Glutamatergic neuron (in vitro differentiated cells): ENCODE data around the gene ZFYVE19. TPM values are rescaled to one million over a fixed set of nuclear protein-coding genes. Genes with fewer than 3 reads are reported as not detected.

ENCODE experiments used
- DNase-seq: peaks from one replicate; pipeline ENCODE4 v3.0.0; 2022
- H3K27ac Mint-ChIP-seq: one replicate; pipeline ENCODE4 v1.8.0; 2020; ENCODE audit warnings: mild to moderate bottlenecking, mixed read lengths, inconsistent platforms; ENCODE audit not compliant: unreplicated experiment
- H3K27me3 Mint-ChIP-seq: one replicate; pipeline ENCODE4 v1.8.0; 2020; ENCODE audit warnings: mild to moderate bottlenecking, moderate library complexity, mixed read lengths, inconsistent platforms; ENCODE audit not compliant: unreplicated experiment
- H3K36me3 Mint-ChIP-seq: one replicate; pipeline ENCODE4 v1.8.0; 2020; ENCODE audit warnings: mild to moderate bottlenecking, mixed read lengths, inconsistent platforms; ENCODE audit not compliant: unreplicated experiment
- H3K4me1 Mint-ChIP-seq: one replicate; pipeline ENCODE4 v1.8.0; 2020; ENCODE audit warnings: mild to moderate bottlenecking, low read depth, mixed read lengths, inconsistent platforms; ENCODE audit not compliant: unreplicated experiment
- H3K4me3 Mint-ChIP-seq: one replicate; pipeline ENCODE4 v1.8.0; 2020; ENCODE audit warnings: mild to moderate bottlenecking, mixed read lengths, inconsistent platforms; ENCODE audit not compliant: unreplicated experiment
- H3K9me3 Mint-ChIP-seq: one replicate; pipeline ENCODE4 v1.8.0; 2020; ENCODE audit warnings: mild to moderate bottlenecking, moderate library complexity, mixed read lengths, inconsistent platforms; ENCODE audit not compliant: unreplicated experiment
- long read RNA-seq: library from polyadenylated mRNA; unstranded; transcript quantifications from one replicate; pipeline ENCODE4 v2.0.0, GENCODE V29; 2020; ENCODE audit not compliant: unreplicated experiment
- total RNA-seq: library from RNA; stranded (reverse); fragmentation: NEBNext Ultra II Directional; extraction: Animal tissue kit (Norgen Biotek cat#: 25700); gene quantifications from one replicate; pipeline ENCODE4 v1.2.1, GENCODE V29; 2021; ENCODE audit not compliant: unreplicated experiment
- TF ChIP-seq, protein P1 (sequence below): fragments of 200-600 bp; sonication (generic); IDR thresholded peaks from one replicate; pipeline ENCODE4 v1.5.0; 2021; ENCODE audit not compliant: partially characterized antibody, unreplicated experiment

Gene ZFYVE19, protein sequence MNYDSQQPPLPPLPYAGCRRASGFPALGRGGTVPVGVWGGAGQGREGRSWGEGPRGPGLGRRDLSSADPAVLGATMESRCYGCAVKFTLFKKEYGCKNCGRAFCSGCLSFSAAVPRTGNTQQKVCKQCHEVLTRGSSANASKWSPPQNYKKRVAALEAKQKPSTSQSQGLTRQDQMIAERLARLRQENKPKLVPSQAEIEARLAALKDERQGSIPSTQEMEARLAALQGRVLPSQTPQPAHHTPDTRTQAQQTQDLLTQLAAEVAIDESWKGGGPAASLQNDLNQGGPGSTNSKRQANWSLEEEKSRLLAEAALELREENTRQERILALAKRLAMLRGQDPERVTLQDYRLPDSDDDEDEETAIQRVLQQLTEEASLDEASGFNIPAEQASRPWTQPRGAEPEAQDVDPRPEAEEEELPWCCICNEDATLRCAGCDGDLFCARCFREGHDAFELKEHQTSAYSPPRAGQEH
- total RNA-seq, result 11.8 TPM
- long read RNA-seq, transcript ZFYVE19-203 (11 exons, 2,775 nt), result major isoform, 11 of 14 reads
- long read RNA-seq, partial matches to known transcripts, result 1 of 14 reads
- long read RNA-seq, other reads (novel, unspliced or antisense), result 2 of 14 reads

DNA sequence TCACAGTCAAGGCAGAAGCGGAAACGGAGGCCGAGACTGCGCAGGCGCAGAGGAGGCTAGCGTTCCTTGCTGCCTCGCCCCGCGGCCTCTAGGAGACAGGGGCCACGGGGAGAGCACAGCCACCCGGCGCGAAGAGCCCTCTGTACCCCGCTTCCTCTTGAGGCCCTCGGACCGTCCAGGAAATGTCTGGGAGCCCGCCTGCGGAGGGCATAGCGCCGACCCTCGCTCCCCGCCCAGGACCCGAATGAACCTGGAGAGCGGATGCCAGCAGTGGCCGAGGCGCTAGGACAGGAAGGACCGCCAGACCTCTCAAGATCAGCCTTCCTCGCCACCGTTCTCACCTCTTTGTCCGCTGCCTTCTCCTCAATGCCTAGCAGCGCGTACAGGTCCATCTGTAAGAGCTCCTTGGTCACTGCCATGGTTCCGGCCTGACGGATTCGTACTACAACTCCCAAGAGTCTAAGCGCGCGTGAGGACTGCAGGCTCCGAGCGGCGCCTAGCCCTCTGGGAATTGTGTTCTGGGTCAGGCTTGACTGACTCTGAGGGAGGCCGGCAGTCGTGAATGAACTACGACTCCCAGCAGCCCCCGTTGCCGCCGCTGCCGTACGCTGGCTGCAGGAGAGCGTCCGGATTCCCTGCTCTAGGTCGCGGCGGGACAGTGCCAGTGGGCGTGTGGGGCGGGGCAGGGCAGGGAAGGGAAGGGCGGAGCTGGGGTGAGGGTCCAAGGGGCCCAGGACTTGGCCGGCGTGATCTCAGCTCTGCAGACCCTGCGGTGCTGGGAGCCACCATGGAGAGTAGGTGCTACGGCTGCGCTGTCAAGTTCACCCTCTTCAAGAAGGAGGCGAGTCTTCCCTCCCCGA lies at the start of gene ZFYVE19, which contains the start of gene DNAJC17:
TSS of gene ZFYVE19 (plus strand) at position 62 of the 860 bp plus-strand sequence. CDS start at position 563, 501 bp downstream.
TSS of gene DNAJC17 (minus strand) at position 446 of the 860 bp plus-strand sequence. CDS start at position 419, 27 bp downstream.
- H3K9me3 Mint-ChIP-seq, result peaks cover 7% of the 10 kb centered on the region
- peak within 1 kb of the TSS; percentile 97 for H3K27ac Mint-ChIP-seq
- no peaks in the 10 kb centered on the region for H3K36me3 Mint-ChIP-seq
- DNase-seq, result peak; percentile 98
- H3K4me3 Mint-ChIP-seq, result peak within 1 kb of the TSS; percentile 94
- peaks cover 11% of the 10 kb centered on the region for H3K4me1 Mint-ChIP-seq
- TF ChIP-seq, protein P1, sequence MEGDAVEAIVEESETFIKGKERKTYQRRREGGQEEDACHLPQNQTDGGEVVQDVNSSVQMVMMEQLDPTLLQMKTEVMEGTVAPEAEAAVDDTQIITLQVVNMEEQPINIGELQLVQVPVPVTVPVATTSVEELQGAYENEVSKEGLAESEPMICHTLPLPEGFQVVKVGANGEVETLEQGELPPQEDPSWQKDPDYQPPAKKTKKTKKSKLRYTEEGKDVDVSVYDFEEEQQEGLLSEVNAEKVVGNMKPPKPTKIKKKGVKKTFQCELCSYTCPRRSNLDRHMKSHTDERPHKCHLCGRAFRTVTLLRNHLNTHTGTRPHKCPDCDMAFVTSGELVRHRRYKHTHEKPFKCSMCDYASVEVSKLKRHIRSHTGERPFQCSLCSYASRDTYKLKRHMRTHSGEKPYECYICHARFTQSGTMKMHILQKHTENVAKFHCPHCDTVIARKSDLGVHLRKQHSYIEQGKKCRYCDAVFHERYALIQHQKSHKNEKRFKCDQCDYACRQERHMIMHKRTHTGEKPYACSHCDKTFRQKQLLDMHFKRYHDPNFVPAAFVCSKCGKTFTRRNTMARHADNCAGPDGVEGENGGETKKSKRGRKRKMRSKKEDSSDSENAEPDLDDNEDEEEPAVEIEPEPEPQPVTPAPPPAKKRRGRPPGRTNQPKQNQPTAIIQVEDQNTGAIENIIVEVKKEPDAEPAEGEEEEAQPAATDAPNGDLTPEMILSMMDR, result no peak
- peaks cover 7% of the 10 kb centered on the region for H3K27me3 Mint-ChIP-seq

DNA sequence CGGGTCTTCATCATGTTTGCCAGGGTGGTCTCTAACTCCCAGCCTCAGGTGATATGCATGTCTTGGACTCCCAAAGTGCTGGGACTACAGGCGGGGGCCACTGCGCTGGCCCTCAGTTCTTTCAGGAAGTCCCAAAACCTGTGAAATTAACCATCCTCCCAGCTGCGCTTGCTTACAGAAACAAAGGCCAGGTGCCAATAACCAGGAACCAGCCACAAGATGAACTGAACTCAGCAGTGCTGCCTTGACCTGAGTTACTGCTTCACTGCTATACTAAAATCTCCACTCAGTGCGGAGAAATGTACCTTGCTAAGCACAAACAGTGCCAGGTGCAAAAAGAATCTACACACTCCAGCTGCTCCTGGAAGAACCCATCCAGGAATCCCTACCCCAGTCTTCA lies 46.9 kb upstream of the ZFYVE19 start:
- H3K4me3 Mint-ChIP-seq, result no peak overlapping the region
- peaks cover 2% of the 10 kb centered on the region for H3K4me1 Mint-ChIP-seq
- H3K27ac Mint-ChIP-seq, result no peak overlapping the region
- no peaks in the 10 kb centered on the region for H3K36me3 Mint-ChIP-seq
- DNase-seq, result no peak
- peaks cover 6% of the 10 kb centered on the region for H3K27me3 Mint-ChIP-seq
- TF ChIP-seq, protein P1, result no peak
- peaks cover 2% of the 10 kb centered on the region for H3K9me3 Mint-ChIP-seq

DNA sequence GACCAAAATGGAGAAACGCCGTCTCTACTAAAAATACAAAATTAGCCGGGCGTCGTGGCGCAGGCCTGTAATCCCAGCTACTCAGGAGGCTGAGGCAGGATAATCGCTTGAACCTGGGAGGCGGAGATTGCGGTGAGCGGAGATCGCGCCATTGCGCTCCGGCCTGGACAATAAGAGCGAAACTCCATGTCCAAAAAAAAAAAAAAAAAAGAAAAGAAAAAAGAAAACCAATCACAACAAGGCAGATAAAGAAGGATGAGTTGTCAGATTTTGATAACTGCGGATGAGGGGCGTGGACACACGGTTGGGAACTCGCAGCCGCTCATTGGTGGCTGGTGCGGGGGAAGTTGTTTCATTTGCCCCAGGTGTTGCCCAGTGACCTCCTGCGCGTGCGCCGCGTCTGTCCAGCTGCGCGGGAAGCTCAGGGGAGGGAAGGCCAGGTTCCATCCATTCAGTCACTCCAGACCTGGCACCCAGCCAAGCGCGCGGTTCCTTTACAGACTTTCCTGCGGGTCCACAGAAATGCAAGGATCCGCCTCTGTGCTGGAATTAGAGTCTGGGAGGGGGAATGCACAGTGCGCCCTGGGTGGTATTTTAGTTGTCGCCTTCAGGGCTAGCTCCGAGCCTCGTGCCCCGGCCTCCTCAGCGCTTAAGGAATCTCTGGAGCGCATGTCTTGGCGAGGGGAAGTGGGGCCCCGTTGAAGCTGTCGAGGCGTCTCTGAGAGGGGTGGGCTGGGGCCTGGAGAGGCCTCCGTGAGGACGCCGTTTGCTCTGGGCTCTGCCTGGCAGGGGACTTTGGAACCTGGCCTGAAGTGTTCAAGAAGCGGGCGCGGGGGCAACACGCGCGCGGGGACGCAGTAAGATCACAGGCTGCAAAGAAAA lies 43.7 kb upstream of the ZFYVE19 start:
- Mint-ChIP-seq H3K9me3 (no peaks in the 10 kb centered on the region), H3K36me3 (no peaks in the 10 kb centered on the region), H3K4me3 (peak overlapping the region; percentile 79), H3K27me3 (peaks cover 9% of the 10 kb centered on the region), H3K27ac (no peak overlapping the region), H3K4me1 (peaks cover 9% of the 10 kb centered on the region)
- TF ChIP-seq, protein P1, result no peak
- peak; percentile 40 for DNase-seq

DNA sequence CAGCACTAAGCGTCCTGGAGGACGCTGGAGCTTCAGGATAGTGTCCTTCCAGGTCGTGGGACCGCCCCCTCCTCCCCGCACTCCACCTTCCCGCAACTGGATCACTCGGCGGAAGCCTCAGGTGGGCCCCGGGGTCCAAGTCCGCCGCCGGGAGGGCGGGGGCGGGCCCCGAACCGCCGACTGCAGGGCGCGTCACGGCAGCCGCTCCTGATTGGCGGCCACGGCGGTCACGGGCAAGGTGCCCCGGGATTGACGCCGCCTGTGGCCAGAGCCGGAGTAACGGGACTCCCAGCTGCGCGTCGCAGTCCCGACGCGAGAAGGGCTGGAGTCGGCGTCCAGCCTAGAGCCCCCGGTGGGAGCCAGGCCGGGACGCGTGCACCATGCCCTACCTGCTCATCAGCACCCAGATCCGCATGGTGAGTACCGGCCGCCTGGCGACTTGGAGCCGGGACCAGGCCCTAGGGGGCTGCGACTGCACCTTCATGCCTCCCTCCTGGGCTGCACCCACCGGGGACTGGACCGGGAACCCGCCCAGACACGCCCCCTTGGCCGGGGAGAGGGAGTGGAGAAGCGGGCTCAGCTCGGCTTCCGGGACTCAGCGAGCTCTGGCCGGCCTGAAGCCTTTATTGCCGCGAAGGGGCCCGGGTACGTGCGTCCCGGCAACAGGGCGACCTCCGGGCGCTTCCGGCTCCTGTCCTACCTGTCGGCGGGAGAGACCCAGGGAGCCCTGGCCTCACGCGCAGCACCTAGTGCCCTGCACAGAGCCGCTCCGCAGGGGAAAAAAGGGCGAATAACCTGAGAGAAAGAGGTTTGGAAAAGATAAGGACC lies 42.9 kb upstream of the ZFYVE19 start, which contains the start of gene GCHFR:
TSS of gene GCHFR (plus strand) at position 268 of the 828 bp plus-strand sequence. CDS start at position 381, 113 bp downstream.
- Mint-ChIP-seq H3K27ac (no peak within 1 kb of the TSS), H3K4me3 (peak within 1 kb of the TSS; percentile 79)
- TF ChIP-seq, protein P1, result peak; percentile 26

More for the DNA sequence above, 42.9 kb upstream of the ZFYVE19 start, which contains the start of gene GCHFR:
- DNase-seq, result peak; percentile 80
- Mint-ChIP-seq H3K27me3 (peaks cover 9% of the 10 kb centered on the region), H3K36me3 (no peaks in the 10 kb centered on the region), H3K4me1 (peaks cover 14% of the 10 kb centered on the region), H3K9me3 (no peaks in the 10 kb centered on the region)
